Endodermal cell (in vitro differentiated cells): ENCODE results near the gene LONP2. TPM values are rescaled to one million over a fixed set of nuclear protein-coding genes. Genes with fewer than 3 reads are reported as not detected.

ENCODE experiments used
- DNase-seq: peaks from one replicate; pipeline ENCODE4 v3.0.0-alpha.2; 2017
- H3K27ac ChIP-seq: 2 replicates; pipeline ENCODE4 v1.5.1; 2013; ENCODE audit warnings: mild to moderate bottlenecking, low read depth, low read length, moderate library complexity
- H3K27me3 ChIP-seq: 2 replicates; pipeline ENCODE4 v1.6.1; 2013; ENCODE audit warnings: mild to moderate bottlenecking, low read length, moderate library complexity; ENCODE audit not compliant: insufficient read depth, control insufficient read depth, poor library complexity, severe bottlenecking
- H3K36me3 ChIP-seq: 2 replicates; pipeline ENCODE4 v1.7.0; 2013; ENCODE audit warnings: mild to moderate bottlenecking, low read length, moderate library complexity; ENCODE audit not compliant: control insufficient read depth, insufficient read depth
- H3K4me1 ChIP-seq: one replicate; pipeline ENCODE4 v1.7.0; 2013; ENCODE audit warnings: low read length; ENCODE audit not compliant: control insufficient read depth, insufficient read depth
- H3K4me3 ChIP-seq: 2 replicates; pipeline ENCODE4 v1.5.1; 2013; ENCODE audit warnings: mild to moderate bottlenecking, low read length, moderate library complexity
- H3K9ac ChIP-seq: 2 replicates; pipeline ENCODE4 v1.6.1; 2013; ENCODE audit warnings: mild to moderate bottlenecking, low read length, moderate library complexity; ENCODE audit not compliant: poor library complexity, severe bottlenecking; ENCODE audit errors: extremely low read depth
- H3K9me3 ChIP-seq: 2 replicates; pipeline ENCODE4 v1.6.1; 2013; ENCODE audit warnings: mild to moderate bottlenecking, low read length, moderate library complexity; ENCODE audit not compliant: control insufficient read depth
- H3K27ac Mint-ChIP-seq: 2 replicates; pipeline ENCODE4 v1.8.0; 2020; ENCODE audit warnings: mixed read lengths
- H3K27me3 Mint-ChIP-seq: 2 replicates; pipeline ENCODE4 v1.8.0; 2021; ENCODE audit warnings: mild to moderate bottlenecking, mixed read lengths; ENCODE audit not compliant: insufficient read depth
- H3K36me3 Mint-ChIP-seq: 2 replicates; pipeline ENCODE4 v1.8.0; 2020; ENCODE audit warnings: low read depth, mixed read lengths
- H3K4me1 Mint-ChIP-seq: 2 replicates; pipeline ENCODE4 v1.8.0; 2020; ENCODE audit warnings: mixed read lengths
- H3K4me3 Mint-ChIP-seq: 2 replicates; pipeline ENCODE4 v1.8.0; 2020; ENCODE audit warnings: mild to moderate bottlenecking, moderate library complexity, mixed read lengths
- H3K9me3 Mint-ChIP-seq: 2 replicates; pipeline ENCODE4 v1.8.0; 2020; ENCODE audit warnings: mild to moderate bottlenecking, mixed read lengths
- WGBS, 2 experiments: methylation state at CpG; one replicate each; pipeline versions ENCODE4 v1.1.5 to v1.1.7; 2013; ENCODE audit warnings: missing lambda C conversion rate in 2 of 2, mixed read lengths in 1 of 2; ENCODE audit not compliant: insufficient coverage in 1 of 2, insufficient read length in 1 of 2; 5-methylcytosine and 5-hydroxymethylcytosine counted together
- total RNA-seq, 2 donors: library from RNA; stranded (reverse); fragmentation: NEBNext Ultra II Directional in 1 of 2; extraction: Animal tissue kit (Norgen Biotek cat#: 25700) in 1 of 2; gene quantifications; 2 replicates in 1 of 2; 3 replicates in 1 of 2; pipeline ENCODE4 v1.2.1, GENCODE V29; 2021
- TF ChIP-seq, protein P1 (sequence below): fragments of 200-600 bp; sonication (generic); conservative IDR thresholded peaks from 2 replicates; pipeline ENCODE4 v1.5.0; 2021; ENCODE audit warnings: antibody characterized with exemption, mild to moderate bottlenecking

Gene LONP2
- total RNA-seq, 2 donors from 2014 or later = 33.2 to 33.6 TPM

DNA sequence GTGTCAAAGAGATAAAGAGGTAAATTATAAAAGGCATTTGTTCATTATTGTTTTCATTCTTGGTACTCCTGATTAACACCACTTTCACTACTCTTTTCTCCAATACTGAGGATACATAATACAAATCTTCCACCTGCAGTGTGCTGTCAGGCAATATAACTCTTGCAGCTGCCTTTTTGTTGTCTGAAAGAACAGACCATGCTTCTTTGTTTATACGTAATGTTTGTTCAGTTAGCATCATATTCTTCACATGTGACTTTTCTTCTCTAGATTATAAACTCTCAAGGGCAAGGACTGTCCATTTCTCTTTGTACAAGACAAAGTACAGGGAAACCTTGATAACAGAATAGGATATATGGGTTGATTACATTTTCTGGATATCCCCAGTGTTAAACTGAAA, 17.5 kb downstream of the LONP2 start:
- no peak overlapping the region for H3K4me3 Mint-ChIP-seq
- H3K4me1 Mint-ChIP-seq = no peaks in the 10 kb centered on the region
- no peaks in the 10 kb centered on the region for H3K27me3 Mint-ChIP-seq
- DNase-seq = no peak
- H3K27ac Mint-ChIP-seq = no peak overlapping the region
- H3K9me3 Mint-ChIP-seq = peaks cover 23% of the 10 kb centered on the region
- no peak overlapping the region for H3K27ac ChIP-seq
- H3K4me1 ChIP-seq = no peaks in the 10 kb centered on the region
- WGBS, 2 experiments = 90 to 100% methylated on average over 1 of the region's 1 CpG
- no peak overlapping the region for H3K4me3 ChIP-seq
- no peaks in the 10 kb centered on the region for H3K27me3 ChIP-seq
- no peak overlapping the region for H3K9ac ChIP-seq
- H3K36me3 ChIP-seq = peaks cover 83% of the 10 kb centered on the region
- peaks cover 19% of the 10 kb centered on the region for H3K9me3 ChIP-seq
- H3K36me3 Mint-ChIP-seq = peaks cover 64% of the 10 kb centered on the region
- TF ChIP-seq, protein P1, sequence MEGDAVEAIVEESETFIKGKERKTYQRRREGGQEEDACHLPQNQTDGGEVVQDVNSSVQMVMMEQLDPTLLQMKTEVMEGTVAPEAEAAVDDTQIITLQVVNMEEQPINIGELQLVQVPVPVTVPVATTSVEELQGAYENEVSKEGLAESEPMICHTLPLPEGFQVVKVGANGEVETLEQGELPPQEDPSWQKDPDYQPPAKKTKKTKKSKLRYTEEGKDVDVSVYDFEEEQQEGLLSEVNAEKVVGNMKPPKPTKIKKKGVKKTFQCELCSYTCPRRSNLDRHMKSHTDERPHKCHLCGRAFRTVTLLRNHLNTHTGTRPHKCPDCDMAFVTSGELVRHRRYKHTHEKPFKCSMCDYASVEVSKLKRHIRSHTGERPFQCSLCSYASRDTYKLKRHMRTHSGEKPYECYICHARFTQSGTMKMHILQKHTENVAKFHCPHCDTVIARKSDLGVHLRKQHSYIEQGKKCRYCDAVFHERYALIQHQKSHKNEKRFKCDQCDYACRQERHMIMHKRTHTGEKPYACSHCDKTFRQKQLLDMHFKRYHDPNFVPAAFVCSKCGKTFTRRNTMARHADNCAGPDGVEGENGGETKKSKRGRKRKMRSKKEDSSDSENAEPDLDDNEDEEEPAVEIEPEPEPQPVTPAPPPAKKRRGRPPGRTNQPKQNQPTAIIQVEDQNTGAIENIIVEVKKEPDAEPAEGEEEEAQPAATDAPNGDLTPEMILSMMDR = no peak

DNA sequence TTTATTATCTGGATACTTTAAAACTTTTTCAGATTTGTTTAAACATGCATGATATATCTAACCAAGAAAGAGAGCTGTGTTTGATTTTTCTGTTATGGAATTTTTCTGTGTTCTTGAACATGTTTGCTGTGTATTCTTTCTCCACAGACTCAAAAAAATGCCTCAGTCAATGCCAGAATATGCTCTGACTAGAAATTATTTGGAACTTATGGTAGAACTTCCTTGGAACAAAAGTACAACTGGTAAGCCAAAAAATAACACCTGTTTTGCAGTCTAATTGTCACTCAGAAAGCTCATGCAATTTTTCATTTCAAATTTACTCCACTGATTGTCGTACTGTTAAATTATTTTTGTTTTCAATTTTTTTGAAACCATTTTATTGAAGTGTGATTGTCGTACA, 18.5 kb downstream of the LONP2 start:
- Histone ChIP-seq H3K9ac (no peak overlapping the region), H3K4me1 (no peaks in the 10 kb centered on the region), H3K27ac (no peak overlapping the region), H3K9me3 (peaks cover 19% of the 10 kb centered on the region), H3K4me3 (no peak overlapping the region), H3K27me3 (no peaks in the 10 kb centered on the region), H3K36me3 (peaks cover 84% of the 10 kb centered on the region)
- TF ChIP-seq, protein P1 = no peak
- no peaks in the 10 kb centered on the region for H3K27me3 Mint-ChIP-seq
- H3K4me3 Mint-ChIP-seq = no peak overlapping the region
- H3K4me1 Mint-ChIP-seq = no peaks in the 10 kb centered on the region
- peaks cover 68% of the 10 kb centered on the region for H3K36me3 Mint-ChIP-seq
- no peak for DNase-seq
- WGBS, 2 experiments = 100% methylated on average over 1 of the region's 2 CpGs; no CpG with 5 or more reads in 1 of the 2 experiments
- peaks cover 23% of the 10 kb centered on the region for H3K9me3 Mint-ChIP-seq
- no peak overlapping the region for H3K27ac Mint-ChIP-seq

DNA sequence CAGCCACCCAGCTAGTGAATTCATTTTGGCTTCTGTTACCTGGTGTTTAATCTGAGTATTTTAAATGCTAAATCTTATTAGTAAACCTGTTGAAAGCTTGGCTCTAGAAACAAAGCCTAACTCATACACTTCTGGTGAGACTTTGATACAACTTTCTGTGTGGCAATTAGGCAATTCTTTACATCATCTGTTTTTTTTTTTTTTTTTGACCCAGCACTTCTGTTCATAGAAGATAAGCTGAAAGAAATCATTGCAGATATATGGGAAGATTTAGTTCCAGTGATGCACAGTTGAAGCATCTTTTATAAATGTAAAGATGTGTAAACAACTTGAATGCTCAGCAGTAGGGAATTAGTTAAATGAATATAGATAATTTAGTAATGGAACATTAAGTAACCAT, 24.9 kb downstream of the LONP2 start:
- Histone ChIP-seq H3K27ac (no peak overlapping the region), H3K4me1 (no peaks in the 10 kb centered on the region), H3K36me3 (peaks cover 45% of the 10 kb centered on the region), H3K4me3 (no peak overlapping the region), H3K9me3 (peaks cover under 1% of the 10 kb centered on the region), H3K9ac (no peak overlapping the region), H3K27me3 (no peaks in the 10 kb centered on the region)
- H3K27ac Mint-ChIP-seq = no peak overlapping the region
- H3K27me3 Mint-ChIP-seq = no peaks in the 10 kb centered on the region
- H3K36me3 Mint-ChIP-seq = peaks cover 25% of the 10 kb centered on the region
- H3K9me3 Mint-ChIP-seq = peaks cover 10% of the 10 kb centered on the region
- TF ChIP-seq, protein P1 = no peak
- no peak for DNase-seq
- H3K4me3 Mint-ChIP-seq = no peak overlapping the region
- peaks cover 3% of the 10 kb centered on the region for H3K4me1 Mint-ChIP-seq
